ENCODE data around the gene SCUBE2.

Gene SCUBE2

DNA sequence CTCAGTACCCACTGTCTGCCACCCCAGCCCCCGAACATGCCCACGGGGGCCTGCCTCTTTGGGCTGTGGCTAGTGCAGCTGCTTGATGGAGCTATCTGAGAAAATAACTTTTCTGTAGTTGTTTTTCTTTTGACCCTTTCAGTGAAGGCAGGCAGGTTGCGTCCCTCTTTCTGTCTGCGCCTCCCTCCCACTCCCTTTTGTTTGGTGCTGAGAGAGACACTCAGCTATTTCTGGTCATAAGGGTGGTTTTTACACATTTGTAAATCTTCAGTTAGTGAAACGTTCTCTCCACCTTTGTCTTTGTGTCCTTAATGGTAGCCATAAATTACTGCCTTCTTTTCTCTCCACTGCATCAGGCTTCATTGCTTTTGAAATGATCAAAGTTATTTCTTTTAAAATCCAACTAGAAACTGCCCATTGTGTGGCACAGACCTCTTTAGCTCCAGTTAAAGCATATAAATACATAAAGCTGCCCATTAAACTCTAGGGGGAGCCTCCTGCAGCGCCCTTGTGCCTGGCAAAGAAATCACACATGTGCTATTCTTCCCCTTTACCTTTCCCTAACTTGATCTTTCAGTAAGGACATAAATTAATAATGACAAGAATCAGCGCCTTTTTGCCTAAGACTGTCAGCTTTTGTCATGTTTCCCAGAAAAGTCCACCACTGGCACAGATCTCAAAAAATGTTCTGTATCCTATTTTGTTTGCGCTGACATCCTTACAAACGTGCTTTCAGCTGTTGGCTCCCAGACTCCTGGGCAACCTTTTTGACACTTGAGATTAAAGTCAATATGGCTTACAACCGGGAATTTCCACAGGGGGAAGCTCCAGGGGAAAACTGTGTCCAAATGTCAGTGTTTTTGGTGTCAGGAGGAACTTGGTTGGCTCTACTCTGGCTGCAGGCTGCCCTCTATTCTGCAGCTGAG lies 1.7 kb upstream of the SCUBE2 start:
- peaks cover 47% of the 10 kb centered on the region for H3K27me3 Mint-ChIP-seq (ENCODE audit: low read depth)
- no peaks in the 10 kb centered on the region for H3K9me3 Mint-ChIP-seq
- peak overlapping the region; percentile 68 to 76 (median 70) for H3K4me3 Mint-ChIP-seq
- TF ChIP-seq, protein P1, sequence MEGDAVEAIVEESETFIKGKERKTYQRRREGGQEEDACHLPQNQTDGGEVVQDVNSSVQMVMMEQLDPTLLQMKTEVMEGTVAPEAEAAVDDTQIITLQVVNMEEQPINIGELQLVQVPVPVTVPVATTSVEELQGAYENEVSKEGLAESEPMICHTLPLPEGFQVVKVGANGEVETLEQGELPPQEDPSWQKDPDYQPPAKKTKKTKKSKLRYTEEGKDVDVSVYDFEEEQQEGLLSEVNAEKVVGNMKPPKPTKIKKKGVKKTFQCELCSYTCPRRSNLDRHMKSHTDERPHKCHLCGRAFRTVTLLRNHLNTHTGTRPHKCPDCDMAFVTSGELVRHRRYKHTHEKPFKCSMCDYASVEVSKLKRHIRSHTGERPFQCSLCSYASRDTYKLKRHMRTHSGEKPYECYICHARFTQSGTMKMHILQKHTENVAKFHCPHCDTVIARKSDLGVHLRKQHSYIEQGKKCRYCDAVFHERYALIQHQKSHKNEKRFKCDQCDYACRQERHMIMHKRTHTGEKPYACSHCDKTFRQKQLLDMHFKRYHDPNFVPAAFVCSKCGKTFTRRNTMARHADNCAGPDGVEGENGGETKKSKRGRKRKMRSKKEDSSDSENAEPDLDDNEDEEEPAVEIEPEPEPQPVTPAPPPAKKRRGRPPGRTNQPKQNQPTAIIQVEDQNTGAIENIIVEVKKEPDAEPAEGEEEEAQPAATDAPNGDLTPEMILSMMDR (IDR thresholded peaks at IDR 0.05; ENCODE audit: unreplicated experiment in 3 of 3), result no peak
- H3K36me3 Mint-ChIP-seq (ENCODE audit: low read depth), result no peaks in the 10 kb centered on the region
- peak overlapping the region in 1 of 3 experiments; percentile 7 for H3K27ac Mint-ChIP-seq
- peaks cover 18% of the 10 kb centered on the region for H3K4me1 Mint-ChIP-seq

DNA sequence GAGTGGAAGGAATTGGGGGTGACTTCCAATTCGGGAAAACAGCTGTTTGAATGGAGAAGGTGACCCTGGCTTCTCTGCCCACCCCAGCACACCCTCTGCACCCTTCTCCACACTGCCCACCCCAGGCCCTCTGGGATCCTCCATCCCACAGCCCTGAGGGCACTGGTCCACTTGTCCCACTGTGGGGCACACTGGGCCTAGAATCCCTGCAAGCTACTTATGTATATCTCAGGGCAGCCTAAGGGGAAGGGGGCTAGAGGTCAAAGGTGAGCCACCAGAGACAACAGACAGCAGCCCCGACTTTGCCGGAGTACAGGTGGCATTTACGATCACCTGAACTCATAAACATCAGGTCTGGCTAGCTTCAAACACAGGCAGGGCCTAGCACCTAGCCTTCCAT lies 673 bp upstream of the SCUBE2 start:
- Mint-ChIP-seq H3K27me3 (ENCODE audit: low read depth) (peaks cover 51% of the 10 kb centered on the region), H3K4me1 (peaks cover 18% of the 10 kb centered on the region), H3K4me3 (peak overlapping the region; percentile 68 to 76 (median 70)), H3K27ac (no peak overlapping the region), H3K36me3 (ENCODE audit: low read depth) (no peaks in the 10 kb centered on the region), H3K9me3 (no peaks in the 10 kb centered on the region)
- TF ChIP-seq, protein P1 (IDR thresholded peaks at IDR 0.05; ENCODE audit: unreplicated experiment in 3 of 3), result no peak

DNA sequence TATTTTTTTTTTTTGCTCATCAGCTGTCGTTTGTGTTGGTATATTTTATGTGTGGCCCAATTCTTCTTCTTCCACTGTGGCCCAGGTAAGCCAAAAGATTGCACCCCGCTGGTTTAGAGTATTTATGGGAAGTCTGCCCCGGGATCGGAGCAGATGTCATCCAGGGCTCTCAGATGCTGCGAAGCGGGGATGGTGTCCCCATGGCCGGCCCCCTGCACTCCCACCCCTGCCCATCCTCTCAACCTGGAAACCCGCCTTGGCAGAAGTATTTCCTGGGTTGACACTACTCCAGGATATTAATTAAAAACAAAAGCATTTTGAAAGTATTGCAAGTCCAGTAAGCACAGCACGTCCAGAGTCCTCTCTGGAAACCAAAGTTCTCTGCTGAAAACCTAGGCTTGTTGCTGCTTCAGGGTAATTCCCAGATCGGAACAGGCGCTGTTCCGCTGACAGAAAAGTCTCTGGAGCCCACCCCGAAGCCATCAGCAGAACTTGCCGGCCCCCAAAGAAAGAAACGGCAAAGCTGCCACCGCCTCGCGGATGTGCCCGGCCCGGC lies 833 bp downstream of the SCUBE2 start:
- H3K4me3 Mint-ChIP-seq, result peak overlapping the region; percentile 79 to 88 (median 85)
- no peaks in the 10 kb centered on the region for H3K36me3 Mint-ChIP-seq (ENCODE audit: low read depth)
- no peaks in the 10 kb centered on the region for H3K9me3 Mint-ChIP-seq
- TF ChIP-seq, protein P1 (IDR thresholded peaks at IDR 0.05; ENCODE audit: unreplicated experiment in 3 of 3), result no peak
- H3K27ac Mint-ChIP-seq, result no peak overlapping the region
- peaks cover 50% of the 10 kb centered on the region for H3K27me3 Mint-ChIP-seq (ENCODE audit: low read depth)
- H3K4me1 Mint-ChIP-seq, result peaks cover 18% of the 10 kb centered on the region

DNA sequence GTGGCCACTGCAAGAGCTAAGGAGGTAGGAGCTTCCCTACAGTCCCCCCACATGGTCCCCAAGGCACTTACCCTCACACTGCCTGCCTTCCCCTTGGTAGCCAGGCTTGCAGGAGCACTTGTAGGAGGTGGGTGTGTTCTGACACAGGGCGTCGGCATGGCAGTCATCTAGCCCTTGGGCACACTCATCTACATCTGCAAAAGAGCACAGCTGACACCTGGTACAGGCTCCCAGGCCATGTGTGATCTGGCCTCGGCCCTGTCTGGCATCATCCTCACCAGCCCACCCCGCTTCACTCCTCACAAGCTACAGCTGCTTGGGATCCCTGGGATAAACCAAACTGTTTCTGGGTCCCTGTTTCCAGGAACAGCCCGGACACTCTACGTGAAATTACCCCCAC lies 1.8 kb downstream of the SCUBE2 start:
- no peaks in the 10 kb centered on the region for H3K9me3 Mint-ChIP-seq
- no peak overlapping the region for H3K27ac Mint-ChIP-seq
- H3K27me3 Mint-ChIP-seq (ENCODE audit: low read depth), result peaks cover 50% of the 10 kb centered on the region
- TF ChIP-seq, protein P1 (IDR thresholded peaks at IDR 0.05; ENCODE audit: unreplicated experiment in 3 of 3), result no peak
- peak overlapping the region in 2 of 3 experiments; percentile 34 to 88 for H3K4me3 Mint-ChIP-seq
- H3K4me1 Mint-ChIP-seq, result peaks cover 18% of the 10 kb centered on the region
- no peaks in the 10 kb centered on the region for H3K36me3 Mint-ChIP-seq (ENCODE audit: low read depth)

DNA sequence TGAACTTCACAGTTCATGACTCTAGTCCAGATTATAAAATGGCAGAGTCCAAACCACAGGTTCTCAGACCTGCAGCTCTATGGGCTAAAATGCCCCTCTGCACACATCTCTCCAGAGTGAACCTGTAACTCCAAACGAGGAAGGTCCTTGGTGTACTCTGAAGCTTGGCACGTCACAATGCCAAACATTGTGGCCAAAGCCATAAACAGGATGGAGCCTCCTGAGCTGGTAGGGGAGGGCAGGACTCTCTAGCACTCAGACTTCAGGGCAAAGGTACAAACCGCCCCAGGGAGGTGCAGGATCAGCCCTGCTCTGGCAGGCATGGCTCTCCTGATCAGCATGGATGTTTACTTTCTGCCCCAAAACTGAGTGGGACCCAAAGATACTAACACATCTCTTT lies 2.3 kb downstream of the SCUBE2 start:
- Mint-ChIP-seq H3K4me3 (peak overlapping the region; percentile 34 to 88 (median 41)), H3K27me3 (ENCODE audit: low read depth) (peaks cover 49% of the 10 kb centered on the region), H3K36me3 (ENCODE audit: low read depth) (no peaks in the 10 kb centered on the region), H3K27ac (no peak overlapping the region), H3K9me3 (no peaks in the 10 kb centered on the region), H3K4me1 (peaks cover 18% of the 10 kb centered on the region)
- TF ChIP-seq, protein P1 (IDR thresholded peaks at IDR 0.05; ENCODE audit: unreplicated experiment in 3 of 3), result no peak
